Neuronal stem cell (in vitro differentiated cells): Measurements from ENCODE around the gene PLCB2.
A peak's percentile ranks its signal among the peaks of the same experiment; 100 is the strongest.

Experiments
- DNase-seq: peaks from one replicate; pipeline ENCODE4 v3.0.0-alpha.2; 2013; ENCODE audit warnings: low spot score
- H2AFZ ChIP-seq: one replicate; pipeline ENCODE4 v1.6.1; 2013; ENCODE audit warnings: mild to moderate bottlenecking, low read length, inconsistent platforms
- H2AK5ac ChIP-seq: 2 replicates; pipeline ENCODE4 v1.6.1; 2013; ENCODE audit warnings: low read depth, mild to moderate bottlenecking, inconsistent platforms, low read length, moderate library complexity, mixed read lengths
- H2BK120ac ChIP-seq: 2 replicates; pipeline ENCODE4 v1.6.1; 2013; ENCODE audit warnings: low read depth, mild to moderate bottlenecking, inconsistent platforms, low read length, moderate library complexity, mixed read lengths
- H2BK12ac ChIP-seq: one replicate; pipeline ENCODE4 v1.6.1; 2013; ENCODE audit warnings: low read length, inconsistent platforms
- H2BK15ac ChIP-seq: 2 replicates; pipeline ENCODE4 v1.6.1; 2013; ENCODE audit warnings: mild to moderate bottlenecking, low read length, inconsistent platforms, mixed read lengths
- H2BK5ac ChIP-seq: one replicate; pipeline ENCODE4 v1.6.1; 2013; ENCODE audit warnings: inconsistent platforms, mild to moderate bottlenecking, low read length, moderate library complexity
- H3K14ac ChIP-seq: one replicate; pipeline ENCODE4 v1.6.1; 2013; ENCODE audit warnings: low read length, inconsistent platforms
- H3K18ac ChIP-seq: 2 replicates; pipeline ENCODE4 v1.6.1; 2013; ENCODE audit warnings: low read length, inconsistent platforms
- H3K23ac ChIP-seq: 2 replicates; pipeline ENCODE4 v1.6.1; 2013; ENCODE audit warnings: low read depth, mild to moderate bottlenecking, mixed read lengths, low read length, inconsistent platforms; ENCODE audit not compliant: poor library complexity
- H3K27ac ChIP-seq: replicated peaks from 3 replicates; pipeline ENCODE4 v1.5.1; 2013; ENCODE audit warnings: low read length, inconsistent platforms
- H3K27me3 ChIP-seq, 3 experiments: 2 replicates each; pipeline ENCODE4 v1.6.1; 2013; ENCODE audit warnings: low read length in 3 of 3, mild to moderate bottlenecking in 2 of 3, inconsistent platforms in 1 of 3, low read depth in 1 of 3, mixed read lengths in 1 of 3, moderate library complexity in 1 of 3; ENCODE audit not compliant: control insufficient read depth in 3 of 3, insufficient read depth in 3 of 3
- H3K36me3 ChIP-seq, 2 donors: replicated peaks in 1 of 2; 2 replicates each; pipeline ENCODE4 v1.6.1; 2013; ENCODE audit warnings: low read length in 2 of 2; ENCODE audit not compliant: control insufficient read depth in 2 of 2, insufficient read depth in 2 of 2
- H3K4ac ChIP-seq: 2 replicates; pipeline ENCODE4 v1.6.1; 2013; ENCODE audit warnings: inconsistent platforms, mild to moderate bottlenecking, low read length, moderate library complexity
- H3K4me1 ChIP-seq, 2 donors: 1 replicate in 1 of 2; 2 replicates in 1 of 2; pipeline ENCODE4 v1.6.1; 2013; ENCODE audit warnings: low read length in 2 of 2, low read depth in 1 of 2; ENCODE audit not compliant: control insufficient read depth in 2 of 2, insufficient read depth in 1 of 2
- H3K4me2 ChIP-seq: one replicate; pipeline ENCODE4 v1.6.1; 2013; ENCODE audit warnings: mild to moderate bottlenecking, low read length, inconsistent platforms; ENCODE audit not compliant: insufficient read depth, poor library complexity, severe bottlenecking
- H3K4me3 ChIP-seq, 2 donors: 2 replicates each; pipeline ENCODE4 v1.5.1; 2013; ENCODE audit warnings: low read length in 2 of 2, mild to moderate bottlenecking in 2 of 2, inconsistent platforms in 1 of 2, moderate library complexity in 1 of 2
- H3K79me1 ChIP-seq: one replicate; pipeline ENCODE4 v1.6.1; 2013; ENCODE audit warnings: low read depth, mild to moderate bottlenecking, inconsistent platforms, low read length, moderate library complexity
- H3K9ac ChIP-seq: one replicate; pipeline ENCODE4 v1.6.1; 2013; ENCODE audit warnings: mild to moderate bottlenecking, low read depth, low read length, inconsistent platforms; ENCODE audit not compliant: poor library complexity
- H3K9me3 ChIP-seq, 2 donors: replicated peaks in 1 of 2; 2 replicates each; pipeline versions ENCODE3 to v1.6.1; 2013; ENCODE audit warnings: low read length in 2 of 2, mild to moderate bottlenecking in 2 of 2, inconsistent platforms in 1 of 2, low read depth in 1 of 2, mixed read lengths in 1 of 2, moderate library complexity in 1 of 2; ENCODE audit not compliant: control insufficient read depth in 2 of 2, insufficient read depth in 1 of 2
- H4K8ac ChIP-seq: one replicate; pipeline ENCODE4 v1.6.1; 2013; ENCODE audit warnings: low read depth, mild to moderate bottlenecking, inconsistent platforms, low read length, moderate library complexity
- H4K91ac ChIP-seq: one replicate; pipeline ENCODE4 v1.6.1; 2013; ENCODE audit warnings: low read length, low read depth, mild to moderate bottlenecking, inconsistent platforms; ENCODE audit not compliant: poor library complexity
- WGBS, 2 donors: extraction: QIAGEN DNeasy Blood & Tissue Kit; methylation state at CpG; one replicate each; pipeline ENCODE4 v1.1.7; 2013; ENCODE audit warnings: missing lambda C conversion rate in 2 of 2, mixed read lengths in 1 of 2; ENCODE audit not compliant: insufficient read length in 2 of 2, insufficient replicate concordance in 1 of 2; ENCODE audit errors: extremely low coverage in 2 of 2; 5-methylcytosine and 5-hydroxymethylcytosine counted together

The PLCB2 gene

DNA sequence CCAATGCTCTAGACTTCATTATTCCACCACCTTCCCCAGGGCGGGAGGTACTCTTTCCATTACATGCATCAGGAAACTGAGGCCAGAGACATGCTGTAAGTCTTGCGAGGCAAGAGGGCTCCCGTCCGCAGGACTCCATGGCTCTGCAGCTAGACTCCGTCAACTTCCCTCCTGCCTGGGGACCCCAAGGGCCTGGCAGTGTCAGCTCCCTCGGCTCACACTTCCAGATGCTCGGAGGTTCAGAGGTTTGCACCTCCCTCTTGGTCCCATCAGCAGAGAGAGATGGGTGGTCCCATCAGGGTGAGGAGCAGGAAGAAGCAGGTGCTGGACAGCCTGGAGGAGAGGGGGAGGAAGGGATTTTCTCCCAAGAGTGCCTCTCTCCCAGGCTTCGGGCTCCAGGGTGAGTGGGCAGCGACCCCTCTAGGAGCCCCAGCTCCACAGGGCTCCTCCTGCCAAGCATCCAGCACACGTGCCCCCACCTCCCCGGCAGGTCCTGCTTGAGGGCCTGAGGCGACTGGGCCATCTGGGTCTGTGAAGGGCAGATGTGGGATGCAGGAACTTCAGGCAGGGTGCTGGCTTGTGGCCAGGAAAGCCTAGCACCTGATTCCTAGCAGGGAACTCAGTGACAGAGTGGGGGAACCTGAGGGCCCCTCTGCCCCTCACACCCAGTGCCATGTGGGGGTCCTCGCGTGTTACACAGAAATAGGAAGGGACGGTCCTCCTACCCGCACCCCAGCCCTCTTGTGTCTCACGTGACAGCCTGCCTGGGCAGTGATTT is 59.5 kb downstream of the PLCB2 start:
- Histone ChIP-seq H3K23ac (peak overlapping the region; percentile 5), H3K4me1 (peaks cover 6 to 10% of the 10 kb centered on the region in 2 donors), H3K4me3 (no peak overlapping the region), H3K9me3 (no peaks in the 10 kb centered on the region), H4K91ac (no peak overlapping the region), H3K4ac (no peak overlapping the region), H3K79me1 (no peaks in the 10 kb centered on the region), H2AK5ac (peak overlapping the region; percentile 56), H2BK12ac (peak overlapping the region; percentile 87), H2BK15ac (peak overlapping the region; percentile 44), H3K4me2 (no peak overlapping the region), H2BK120ac (no peak overlapping the region), H2AFZ (no peak overlapping the region), H3K27me3 (peaks cover 15 to 37% (median 30%) of the 10 kb centered on the region in 3 experiments), H3K9ac (no peak overlapping the region), H3K18ac (peak overlapping the region; percentile 69), H3K36me3 (no peaks in the 10 kb centered on the region), H3K14ac (peak overlapping the region; percentile 78), H4K8ac (no peak overlapping the region), H3K27ac (no peak overlapping the region), H2BK5ac (no peak overlapping the region)
- DNase-seq = no peak
- no CpG with 5 or more reads among the region's 17 CpGs for WGBS, 2 donors

DNA sequence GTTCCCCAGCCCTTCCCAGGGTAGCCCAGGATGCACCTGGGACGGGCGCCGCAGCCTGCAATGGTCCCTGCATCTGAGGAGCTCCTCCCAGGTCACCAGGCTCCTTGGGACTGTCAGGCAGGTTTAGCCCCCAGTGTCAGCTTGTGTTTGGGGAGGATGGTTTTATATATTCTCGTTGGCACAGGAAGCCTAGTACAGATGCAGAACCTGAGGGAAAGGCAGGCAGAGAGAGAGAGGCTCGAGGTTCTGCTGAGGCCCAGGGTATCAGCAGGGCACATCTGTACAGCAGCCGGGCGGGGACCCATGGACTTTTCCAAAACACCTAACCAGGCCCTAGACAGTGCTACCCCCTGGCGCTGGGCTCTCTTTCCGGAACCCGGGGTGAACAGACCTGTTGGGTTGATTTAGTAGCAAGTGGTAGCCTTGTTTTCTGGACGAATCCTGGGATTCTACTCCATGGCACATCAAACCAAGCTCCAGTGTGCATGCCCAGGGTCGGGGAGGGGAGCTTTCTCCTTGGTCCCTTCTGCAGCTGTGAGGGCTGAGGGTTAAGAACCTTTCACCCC is 60.2 kb downstream of the PLCB2 start:
- Histone ChIP-seq H2AK5ac (no peak overlapping the region), H3K9ac (no peak overlapping the region), H2BK120ac (no peak overlapping the region), H3K4me2 (no peak overlapping the region), H2BK5ac (no peak overlapping the region), H3K36me3 (no peaks in the 10 kb centered on the region), H3K4me3 (no peak overlapping the region), H3K27ac (no peak overlapping the region), H2BK12ac (no peak overlapping the region), H4K8ac (no peak overlapping the region), H3K23ac (no peak overlapping the region), H3K9me3 (no peaks in the 10 kb centered on the region), H3K79me1 (no peaks in the 10 kb centered on the region), H3K4me1 (peaks cover 5 to 10% of the 10 kb centered on the region in 2 donors), H3K4ac (no peak overlapping the region), H4K91ac (no peak overlapping the region), H2BK15ac (no peak overlapping the region), H3K27me3 (peaks cover 9 to 37% (median 23%) of the 10 kb centered on the region in 3 experiments), H2AFZ (no peak overlapping the region), H3K14ac (no peak overlapping the region), H3K18ac (no peak overlapping the region)
- no peak for DNase-seq
- no CpG with 5 or more reads among the region's 12 CpGs for WGBS, 2 donors

DNA sequence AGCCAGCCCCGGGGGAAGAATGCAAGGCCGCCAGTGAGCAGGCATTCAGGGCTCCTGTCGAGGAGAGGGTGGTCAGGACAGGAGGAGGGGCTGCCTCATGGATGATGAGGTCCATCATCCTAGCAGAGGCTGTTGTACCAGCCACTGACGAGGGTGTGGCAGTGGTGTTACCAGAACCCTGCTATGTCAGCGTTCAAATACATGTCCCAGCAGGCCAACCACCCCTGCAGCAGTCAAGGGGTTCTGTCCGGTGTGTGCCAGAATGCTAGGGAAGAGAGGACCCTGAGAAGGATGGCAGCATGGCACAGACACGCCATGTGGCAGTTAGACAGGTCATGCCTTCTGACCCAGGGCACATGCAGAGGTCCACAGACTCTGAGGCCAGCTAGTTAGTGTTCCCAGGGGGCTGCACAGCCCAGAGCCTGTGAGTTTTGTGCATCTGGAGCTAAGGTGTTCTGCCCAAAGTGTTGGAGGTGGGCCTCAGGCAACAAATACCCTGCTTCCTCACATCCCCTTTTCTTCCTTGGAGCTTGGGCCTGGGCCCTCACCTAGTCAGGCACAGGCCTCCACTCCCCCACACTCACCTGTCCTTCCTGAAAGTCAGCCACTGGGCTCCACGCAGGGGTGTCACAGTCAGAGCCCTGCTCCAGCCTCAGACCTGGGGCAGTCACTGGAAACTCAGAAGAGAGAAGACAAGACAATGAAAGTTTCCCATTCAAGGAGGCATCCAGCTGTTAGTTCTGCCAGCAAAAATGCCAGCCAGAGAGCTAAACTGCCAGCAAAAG is 61.0 kb downstream of the PLCB2 start:
- no peak overlapping the region for H3K27ac ChIP-seq
- no peak overlapping the region for H4K91ac ChIP-seq
- H3K9me3 ChIP-seq = no peaks in the 10 kb centered on the region
- WGBS, 2 donors = no CpG with 5 or more reads among the region's 8 CpGs
- no peak overlapping the region for H2BK5ac ChIP-seq
- H3K4ac ChIP-seq = no peak overlapping the region
- H3K18ac ChIP-seq = peak overlapping the region; percentile 41
- H2AK5ac ChIP-seq = peak overlapping the region; percentile 6
- no peaks in the 10 kb centered on the region for H3K36me3 ChIP-seq
- H3K9ac ChIP-seq = no peak overlapping the region
- no peaks in the 10 kb centered on the region for H3K79me1 ChIP-seq
- H3K4me3 ChIP-seq = peak overlapping the region in 1 of 2 donors; percentile 47
- H3K23ac ChIP-seq = no peak overlapping the region
- H2BK120ac ChIP-seq = no peak overlapping the region
- H3K4me1 ChIP-seq = peaks cover 5 to 10% of the 10 kb centered on the region in 2 donors
- H2AFZ ChIP-seq = no peak overlapping the region
- H3K14ac ChIP-seq = no peak overlapping the region
- H2BK15ac ChIP-seq = no peak overlapping the region
- H3K27me3 ChIP-seq = peaks cover 3 to 37% (median 15%) of the 10 kb centered on the region in 3 experiments
- DNase-seq = no peak
- H3K4me2 ChIP-seq = no peak overlapping the region
- no peak overlapping the region for H2BK12ac ChIP-seq
- H4K8ac ChIP-seq = no peak overlapping the region
